Ectodermal cell (in vitro differentiated cells): ENCODE measurements around the gene ARHGAP42.

Experiments used
- H3K27ac ChIP-seq: 2 replicates; pipeline ENCODE4 v1.7.0; 2013; ENCODE audit warnings: mild to moderate bottlenecking, low read depth, low read length; ENCODE audit not compliant: insufficient read depth, poor library complexity, severe bottlenecking
- H3K27me3 ChIP-seq: 2 replicates; pipeline ENCODE4 v1.7.0; 2013; ENCODE audit warnings: mild to moderate bottlenecking, low read length; ENCODE audit not compliant: insufficient read depth, control insufficient read depth, poor library complexity, severe bottlenecking
- H3K36me3 ChIP-seq: one replicate; pipeline ENCODE4 v1.7.0; 2013; ENCODE audit warnings: low read length; ENCODE audit not compliant: control insufficient read depth, insufficient read depth
- H3K4me1 ChIP-seq: one replicate; pipeline ENCODE4 v1.7.0; 2013; ENCODE audit warnings: low read length; ENCODE audit not compliant: control insufficient read depth, insufficient read depth
- H3K4me3 ChIP-seq: 2 replicates; pipeline ENCODE4 v1.7.0; 2013; ENCODE audit warnings: low read depth, low read length, control low read depth; ENCODE audit not compliant: insufficient read depth
- H3K9me3 ChIP-seq: 2 replicates; pipeline ENCODE4 v1.7.0; 2013; ENCODE audit warnings: mild to moderate bottlenecking, low read length, moderate library complexity; ENCODE audit not compliant: control insufficient read depth
- WGBS, 2 experiments: methylation state at CpG; one replicate each; pipeline ENCODE4 v1.1.7; 2013; ENCODE audit warnings: missing lambda C conversion rate in 2 of 2; 5-methylcytosine and 5-hydroxymethylcytosine counted together

ARHGAP42 gene

GRCh38 chr11:100719362-100719761 lies 32.3 kb downstream of the ARHGAP42 start:
- 9 to 12% methylated on average over 2 of the region's 2 CpGs for WGBS, 2 experiments
- no peak overlapping the region for H3K4me3 ChIP-seq
- H3K9me3 ChIP-seq: no peaks in the 10 kb centered on the region
- peak overlapping the region; percentile 17 for H3K27ac ChIP-seq
- H3K27me3 ChIP-seq: no peaks in the 10 kb centered on the region
- H3K4me1 ChIP-seq: peaks cover 8% of the 10 kb centered on the region
- H3K36me3 ChIP-seq: no peaks in the 10 kb centered on the region

GRCh38 chr11:100719809-100720221 lies 32.7 kb downstream of the ARHGAP42 start:
- peaks cover 8% of the 10 kb centered on the region for H3K4me1 ChIP-seq
- H3K4me3 ChIP-seq: no peak overlapping the region
- no peaks in the 10 kb centered on the region for H3K36me3 ChIP-seq
- H3K27me3 ChIP-seq: no peaks in the 10 kb centered on the region
- peak overlapping the region; percentile 17 for H3K27ac ChIP-seq
- no peaks in the 10 kb centered on the region for H3K9me3 ChIP-seq
- WGBS, 2 experiments: 40 to 52% methylated on average over 3 of the region's 3 CpGs

GRCh38 chr11:100726680-100727079 lies 39.6 kb downstream of the ARHGAP42 start:
- no peak overlapping the region for H3K4me3 ChIP-seq
- no peaks in the 10 kb centered on the region for H3K27me3 ChIP-seq
- no peaks in the 10 kb centered on the region for H3K36me3 ChIP-seq
- H3K4me1 ChIP-seq: no peaks in the 10 kb centered on the region
- H3K27ac ChIP-seq: no peak overlapping the region
- WGBS, 2 experiments: 12 to 15% methylated on average over 1 of the region's 1 CpG
- no peaks in the 10 kb centered on the region for H3K9me3 ChIP-seq

- no peaks in the 10 kb centered on the region for H3K36me3 ChIP-seq
- H3K4me3 ChIP-seq: no peak overlapping the region
- no peak overlapping the region for H3K27ac ChIP-seq
- no peaks in the 10 kb centered on the region for H3K9me3 ChIP-seq
- H3K4me1 ChIP-seq: no peaks in the 10 kb centered on the region
- H3K27me3 ChIP-seq: no peaks in the 10 kb centered on the region
- 86% methylated on average over 9 of the region's 9 CpGs for WGBS, 2 experiments
Observed at GRCh38 chr11:100727410-100727809, 40.3 kb downstream of the ARHGAP42 start.

GRCh38 chr11:100730266-100730665 lies 43.2 kb downstream of the ARHGAP42 start:
- Histone ChIP-seq H3K36me3 (no peaks in the 10 kb centered on the region), H3K27ac (no peak overlapping the region), H3K4me1 (no peaks in the 10 kb centered on the region), H3K9me3 (no peaks in the 10 kb centered on the region), H3K4me3 (no peak overlapping the region), H3K27me3 (no peaks in the 10 kb centered on the region)
- 88 to 91% methylated on average over 3 of the region's 3 CpGs for WGBS, 2 experiments

- peaks cover 4% of the 10 kb centered on the region for H3K4me1 ChIP-seq
- WGBS, 2 experiments: 73 to 88% methylated on average over 1 of the region's 1 CpG
- no peak overlapping the region for H3K4me3 ChIP-seq
- H3K9me3 ChIP-seq: no peaks in the 10 kb centered on the region
- no peaks in the 10 kb centered on the region for H3K27me3 ChIP-seq
- H3K27ac ChIP-seq: no peak overlapping the region
- no peaks in the 10 kb centered on the region for H3K36me3 ChIP-seq
Observed at GRCh38 chr11:100731471-100731870, 44.4 kb downstream of the ARHGAP42 start.

- Histone ChIP-seq H3K4me3 (no peak overlapping the region), H3K9me3 (no peaks in the 10 kb centered on the region), H3K27ac (no peak overlapping the region), H3K27me3 (no peaks in the 10 kb centered on the region), H3K36me3 (no peaks in the 10 kb centered on the region), H3K4me1 (peaks cover 4% of the 10 kb centered on the region)
Observed at GRCh38 chr11:100732949-100733348, 45.9 kb downstream of the ARHGAP42 start.

GRCh38 chr11:100734743-100735527 lies 47.8 kb downstream of the ARHGAP42 start:
- H3K27ac ChIP-seq: no peak overlapping the region
- H3K36me3 ChIP-seq: no peaks in the 10 kb centered on the region
- no peak overlapping the region for H3K4me3 ChIP-seq
- peaks cover 7% of the 10 kb centered on the region for H3K4me1 ChIP-seq
- no peaks in the 10 kb centered on the region for H3K9me3 ChIP-seq
- 92% methylated on average over 1 of the region's 1 CpG; no CpG with 5 or more reads in 1 of the 2 experiments for WGBS, 2 experiments
- H3K27me3 ChIP-seq: no peaks in the 10 kb centered on the region

- no peaks in the 10 kb centered on the region for H3K36me3 ChIP-seq
- H3K4me3 ChIP-seq: no peak overlapping the region
- H3K27me3 ChIP-seq: no peaks in the 10 kb centered on the region
- H3K4me1 ChIP-seq: peaks cover 14% of the 10 kb centered on the region
- no peaks in the 10 kb centered on the region for H3K9me3 ChIP-seq
- peak overlapping the region; percentile 57 for H3K27ac ChIP-seq
- 82 to 84% methylated on average over 5 of the region's 5 CpGs for WGBS, 2 experiments
Observed at GRCh38 chr11:100735949-100736675, 49.0 kb downstream of the ARHGAP42 start.

GRCh38 chr11:100738701-100739270 lies 51.7 kb downstream of the ARHGAP42 start:
- H3K27ac ChIP-seq: no peak overlapping the region
- 79 to 80% methylated on average over 2 of the region's 2 CpGs for WGBS, 2 experiments

More at GRCh38 chr11:100738701-100739270, 51.7 kb downstream of the ARHGAP42 start:
- Histone ChIP-seq H3K4me1 (peaks cover 14% of the 10 kb centered on the region), H3K9me3 (no peaks in the 10 kb centered on the region), H3K4me3 (no peak overlapping the region), H3K36me3 (no peaks in the 10 kb centered on the region), H3K27me3 (no peaks in the 10 kb centered on the region)
